GM12891 (cell line): Measurements from ENCODE around the gene MYO1C.
"Not testable (repeated sequence)": the region's sequence is repeated elsewhere in the genome, so short reads cannot be mapped to it uniquely, and the experiment has no call there.

Experiments used
- DNase-seq: peaks from one replicate; pipeline ENCODE4 v3.0.0; 2011; ENCODE audit warnings: low spot score; ENCODE audit not compliant: insufficient read length
- FAIRE-seq: peaks from 2 replicates; lab custom pipeline; 2011; peaks lifted over from hg19 to GRCh38; lab: Jason Lieb, UNC
- PAX5 ChIP-seq: IDR thresholded peaks from 2 replicates; pipeline ENCODE4 v1.6.1; 2011; ENCODE audit warnings: low read length, moderate library complexity, mild to moderate bottlenecking; ENCODE audit not compliant: insufficient read depth, severe bottlenecking
- POLR2A ChIP-seq: IDR thresholded peaks from 2 replicates; pipeline ENCODE4 v1.6.1; 2011; ENCODE audit warnings: low read depth, low read length, control low read depth
- POLR2AphosphoS5 ChIP-seq: IDR thresholded peaks from 2 replicates; pipeline ENCODE4 v1.6.1; 2011; ENCODE audit warnings: low read depth, low read length, control low read depth
- POU2F2 ChIP-seq: IDR thresholded peaks from 2 replicates; pipeline ENCODE4 v1.6.1; 2011; ENCODE audit warnings: low read depth, mild to moderate bottlenecking, control low read depth, low read length, moderate library complexity
- SPI1 ChIP-seq: IDR thresholded peaks from 2 replicates; pipeline ENCODE4 v1.6.1; 2011; ENCODE audit warnings: low read depth, low read length, control low read depth
- TAF1 ChIP-seq: IDR thresholded peaks from 2 replicates; pipeline ENCODE4 v1.6.1; 2011; ENCODE audit warnings: low read depth, low read length, control low read depth

MYO1C gene

DNA sequence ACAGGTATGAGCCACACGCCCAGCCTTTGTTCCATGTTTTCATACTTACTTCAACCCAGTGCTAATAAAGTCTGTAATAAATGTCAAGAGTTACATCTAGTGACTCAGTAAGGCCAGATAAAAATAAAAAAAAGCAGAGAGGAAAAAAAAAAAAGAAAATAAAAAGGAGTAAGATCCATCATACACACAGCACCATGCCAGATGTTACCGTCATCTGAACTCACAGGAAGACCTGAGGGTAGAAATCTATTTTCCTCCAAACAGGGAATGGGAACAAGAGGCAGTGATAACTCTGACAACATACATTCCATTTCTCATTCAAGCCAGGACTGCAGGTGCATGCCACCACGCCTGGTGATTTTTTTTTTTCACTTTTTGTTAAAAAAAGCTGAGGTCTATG, 57.2 kb downstream of the MYO1C start:
- FAIRE-seq (no peak), DNase-seq (no peak)
- TF ChIP-seq POLR2A (no peak), SPI1 (no peak), TAF1 (no peak), PAX5 (no peak), POU2F2 (no peak), POLR2AphosphoS5 (no peak)

DNA sequence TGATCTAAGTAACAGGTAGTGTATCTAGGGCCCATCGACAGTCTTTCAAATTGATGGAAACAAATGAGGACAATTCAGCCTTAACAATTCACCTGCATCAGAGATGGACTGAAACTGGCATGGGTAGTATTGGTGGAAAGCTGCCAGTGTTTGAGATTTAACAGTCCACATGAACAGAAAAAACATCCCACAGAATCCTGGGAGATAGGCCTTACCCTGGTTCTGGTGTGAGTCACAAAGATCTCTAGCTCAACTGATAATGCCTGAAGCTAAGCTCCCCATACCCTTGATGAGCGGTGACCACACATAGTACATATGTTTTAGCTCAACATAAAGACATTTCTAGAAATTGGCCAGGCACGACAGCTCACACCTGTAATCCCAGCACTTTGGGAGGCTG, 58.3 kb downstream of the MYO1C start:
- no peak for FAIRE-seq
- TF ChIP-seq POU2F2: no peak
- no peak for TF ChIP-seq POLR2AphosphoS5
- TF ChIP-seq SPI1: no peak
- TF ChIP-seq PAX5: no peak
- TF ChIP-seq POLR2A: no peak
- no peak for TF ChIP-seq TAF1
- no peak for DNase-seq

GRCh38 chr17:1431631-1432104, 60.8 kb downstream of the MYO1C start:
- FAIRE-seq (no peak), DNase-seq (no peak)

DNA sequence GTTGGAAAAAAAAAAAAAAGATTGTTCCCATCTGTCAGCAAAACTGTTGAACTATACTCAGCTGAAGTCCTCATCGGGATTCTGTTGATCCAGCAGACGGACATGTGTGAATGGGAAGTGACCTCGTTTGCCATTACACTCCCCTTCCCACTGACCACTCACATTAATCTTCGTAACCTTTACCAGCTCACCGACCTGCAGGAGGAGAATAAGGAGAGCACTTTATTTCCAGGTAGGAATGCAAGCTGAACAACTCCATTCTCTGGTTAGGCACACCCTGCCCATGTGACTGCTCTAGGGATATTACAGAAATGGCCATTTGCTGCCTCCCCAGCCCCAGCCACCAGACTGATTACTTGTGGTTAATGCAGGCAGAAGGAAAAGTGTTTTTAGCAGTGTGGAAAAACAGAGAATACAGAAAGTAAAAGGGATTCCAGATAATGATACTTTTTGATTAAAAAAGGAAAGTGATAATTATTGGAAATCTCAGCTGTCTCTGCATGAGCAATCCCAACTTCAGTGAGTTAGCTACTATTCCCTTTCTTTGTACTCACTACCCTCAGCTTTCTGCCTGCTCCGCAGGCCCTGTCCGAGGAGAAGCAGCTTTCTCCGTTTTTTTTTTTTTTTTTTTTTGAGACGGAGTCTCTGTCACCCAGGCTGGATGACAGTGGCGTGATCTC, 68.9 kb downstream of the MYO1C start:
- FAIRE-seq: no peak
- DNase-seq: no peak
- TF ChIP-seq POLR2AphosphoS5 (no peak), POLR2A (no peak), PAX5 (no peak), SPI1 (no peak), TAF1 (no peak), POU2F2 (no peak)

More at GRCh38 chr17:1431631-1432104, 60.8 kb downstream of the MYO1C start:
- peak; percentile 17; the same call in 1 of the 2 replicates for TF ChIP-seq SPI1
- no peak for TF ChIP-seq POU2F2
- TF ChIP-seq TAF1: no peak
- TF ChIP-seq PAX5: no peak
- TF ChIP-seq POLR2A: no peak
- TF ChIP-seq POLR2AphosphoS5: no peak

DNA sequence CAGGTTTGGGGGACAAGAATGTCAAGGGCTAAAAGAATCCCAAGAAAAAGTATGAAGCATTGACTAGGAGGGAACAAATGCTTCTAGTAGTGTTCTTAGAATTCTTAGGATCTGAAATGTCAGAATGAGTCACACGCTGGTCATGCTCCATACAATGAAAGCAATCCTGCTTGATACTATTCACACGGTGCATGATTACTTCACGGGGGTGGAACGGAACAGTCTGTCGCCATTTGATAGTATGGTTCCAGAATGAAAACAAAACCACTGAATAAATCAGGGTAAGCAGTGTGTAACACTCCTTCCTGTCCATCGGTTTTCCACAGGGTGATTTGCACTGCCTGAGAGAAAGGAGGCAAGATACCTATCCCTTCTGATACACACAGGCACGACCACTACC, 69.6 kb downstream of the MYO1C start:
- no peak for FAIRE-seq
- TF ChIP-seq SPI1 (no peak), PAX5 (no peak), TAF1 (no peak), POLR2A (no peak), POLR2AphosphoS5 (no peak)
- no peak for DNase-seq

- DNase-seq: no peak
Observed at GRCh38 chr17:1421470-1421869, 71.0 kb downstream of the MYO1C start.

DNA sequence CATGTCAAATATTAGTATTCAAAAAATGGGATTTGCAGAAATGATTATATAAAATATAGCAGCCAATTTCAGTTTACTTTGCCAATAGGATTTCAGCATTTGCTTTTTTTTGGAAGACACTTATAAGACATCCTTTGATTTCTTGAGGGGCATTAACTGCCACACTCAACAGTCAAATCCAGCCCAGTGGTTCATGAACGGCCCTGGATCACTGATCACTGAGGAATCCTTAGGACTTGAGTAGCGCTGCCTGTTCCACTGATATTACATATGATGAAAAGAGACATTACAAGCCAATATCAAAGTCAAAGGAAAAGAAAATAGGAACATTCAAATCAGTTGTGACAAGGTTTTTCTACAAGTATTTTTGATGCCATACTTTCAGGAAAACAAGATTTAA, 71.5 kb downstream of the MYO1C start:
- DNase-seq (no peak), FAIRE-seq (no peak)
- TF ChIP-seq SPI1 (no peak), POU2F2 (no peak), TAF1 (no peak), PAX5 (no peak), POLR2AphosphoS5 (no peak), POLR2A (no peak)

More at GRCh38 chr17:1421470-1421869, 71.0 kb downstream of the MYO1C start:
- FAIRE-seq: no peak
- TF ChIP-seq POLR2AphosphoS5: no peak

- FAIRE-seq: no peak
- TF ChIP-seq TAF1: no peak
- TF ChIP-seq POLR2A: no peak
- no peak for TF ChIP-seq PAX5
- no peak for TF ChIP-seq SPI1
- TF ChIP-seq POU2F2: no peak
- no peak for TF ChIP-seq POLR2AphosphoS5
Observed at GRCh38 chr17:1420163-1420562, 72.3 kb downstream of the MYO1C start.

GRCh38 chr17:1418476-1418875, 74.0 kb downstream of the MYO1C start:
- not testable (repeated sequence) for DNase-seq, FAIRE-seq

More at GRCh38 chr17:1420163-1420562, 72.3 kb downstream of the MYO1C start:
- no peak for DNase-seq

- DNase-seq: no peak
Observed at GRCh38 chr17:1416414-1416813, 76.1 kb downstream of the MYO1C start.

More at GRCh38 chr17:1416414-1416813, 76.1 kb downstream of the MYO1C start:
- TF ChIP-seq PAX5 (no peak), TAF1 (no peak), POLR2A (no peak), POU2F2 (no peak), POLR2AphosphoS5 (no peak), SPI1 (no peak)
- FAIRE-seq: no peak
